ENCODE results near the gene KCNJ14.

KCNJ14 gene

GRCh38 chr19:48455171-48455907, at the start of gene KCNJ14:
TSS of gene KCNJ14 (plus strand) at chr19:48455574. CDS start at chr19:48461725, 6,151 bp downstream.
- DNase-seq (ENCODE audit: low read depth), result no peak
- H3K4me3 ChIP-seq (ENCODE audit: low read depth, low read length), result no peak within 1 kb of the TSS

GRCh38 chr19:48405850-48406249, 49.5 kb upstream of the KCNJ14 start:
- no peak overlapping the region for H3K4me3 ChIP-seq (ENCODE audit: low read depth, low read length)
- no peak for DNase-seq (ENCODE audit: low read depth)

DNA sequence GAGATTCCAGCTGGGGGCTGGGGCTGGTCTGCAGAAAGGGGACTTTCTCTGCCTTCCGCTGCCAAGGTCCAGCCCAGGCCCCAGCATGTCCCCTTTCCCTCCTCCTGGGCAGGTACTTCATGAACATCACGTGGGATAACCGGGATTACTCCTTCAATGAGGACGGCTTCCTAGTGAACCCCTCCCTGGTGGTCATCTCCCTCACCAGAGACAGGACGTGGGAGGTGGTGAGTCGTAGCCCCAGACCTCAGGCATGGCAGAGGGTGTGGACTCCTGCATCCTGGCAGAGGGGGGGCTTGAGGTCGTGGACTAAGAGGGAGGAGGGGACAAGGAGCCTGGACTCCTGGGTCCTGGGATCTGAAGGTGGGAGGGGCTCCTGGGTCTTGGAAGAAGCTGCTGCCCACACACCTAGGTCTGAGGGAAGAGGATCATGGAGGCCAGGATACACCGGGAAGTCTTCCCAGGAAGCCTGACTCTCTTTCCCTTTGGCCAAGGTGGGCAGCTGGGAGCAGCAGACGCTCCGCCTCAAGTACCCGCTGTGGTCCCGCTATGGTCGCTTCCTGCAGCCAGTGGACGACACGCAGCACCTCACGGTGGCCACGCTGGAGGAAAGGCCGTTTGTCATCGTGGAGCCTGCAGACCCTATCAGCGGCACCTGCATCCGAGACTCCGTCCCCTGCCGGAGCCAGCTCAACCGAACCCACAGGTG, 41.3 kb upstream of the KCNJ14 start:
- H3K4me3 ChIP-seq (ENCODE audit: low read depth, low read length), result no peak overlapping the region
- DNase-seq (ENCODE audit: low read depth), result no peak

DNA sequence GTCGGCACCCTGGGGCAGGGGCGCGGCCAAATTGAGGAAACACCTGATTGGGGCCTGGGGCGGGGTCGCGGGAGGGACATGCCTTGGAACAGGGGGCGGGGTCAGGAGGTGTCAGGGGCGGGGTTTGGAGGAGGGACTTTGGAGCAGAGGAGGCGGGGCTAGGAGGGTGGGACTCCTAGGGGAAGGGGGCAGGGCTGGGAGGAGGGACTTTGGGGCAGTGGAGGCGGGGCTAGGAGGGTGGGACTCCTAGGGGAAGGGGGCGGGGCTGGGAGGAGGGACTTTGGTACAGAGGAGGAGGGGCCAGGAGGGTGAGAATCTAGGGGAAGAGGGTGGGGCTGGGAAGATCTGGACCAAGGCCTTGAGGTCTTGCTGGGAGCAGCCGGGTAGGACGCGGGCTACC, 40.0 kb upstream of the KCNJ14 start:
- no peak for DNase-seq (ENCODE audit: low read depth)
- H3K4me3 ChIP-seq (ENCODE audit: low read depth, low read length), result peak overlapping the region; percentile 18

GRCh38 chr19:48415806-48416221, 39.6 kb upstream of the KCNJ14 start:
- no peak for DNase-seq (ENCODE audit: low read depth)
- peak overlapping the region; percentile 18 for H3K4me3 ChIP-seq (ENCODE audit: low read depth, low read length)

- no peak for DNase-seq (ENCODE audit: low read depth)
- H3K4me3 ChIP-seq (ENCODE audit: low read depth, low read length), result no peak overlapping the region
These were observed 38.0 kb upstream of the KCNJ14 start for GRCh38 chr19:48417421-48417820.

DNA sequence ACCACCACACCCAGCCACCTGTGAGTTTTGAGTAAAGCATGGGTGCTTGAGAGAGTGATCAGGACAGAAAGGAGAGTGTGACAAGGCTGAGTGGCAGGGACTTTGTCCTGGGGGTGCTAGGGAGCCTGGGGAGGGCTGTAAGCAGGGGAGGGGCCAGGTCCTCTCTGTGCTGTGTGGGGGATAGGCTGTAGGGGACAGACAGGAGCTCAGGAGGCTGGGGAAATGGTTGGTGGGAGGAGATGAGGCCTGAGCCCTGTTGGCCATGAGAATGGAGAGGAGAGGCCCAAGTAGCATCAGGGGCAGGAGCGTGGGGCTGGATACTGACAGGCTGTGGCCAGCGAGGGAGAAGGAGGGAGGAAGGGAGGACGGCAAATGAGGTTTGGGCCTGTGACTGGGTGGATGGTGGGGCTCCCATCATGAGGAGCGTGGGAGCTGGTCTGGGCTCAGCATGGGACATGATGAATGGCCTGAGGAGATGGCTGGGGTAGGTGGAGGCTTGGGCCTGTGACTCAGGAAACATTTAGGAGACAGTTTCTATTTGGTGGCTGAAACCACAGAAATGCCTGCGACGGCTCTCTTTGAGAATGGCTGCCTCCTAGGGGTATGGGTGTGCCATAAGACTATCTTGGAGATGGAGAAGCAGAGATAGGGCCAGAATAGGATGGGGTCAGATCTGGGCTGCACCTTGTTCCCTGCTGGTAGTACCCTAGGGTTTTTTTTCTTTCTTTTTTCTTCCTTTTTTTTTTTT, 36.9 kb upstream of the KCNJ14 start:
- no peak for DNase-seq (ENCODE audit: low read depth)
- H3K4me3 ChIP-seq (ENCODE audit: low read depth, low read length), result no peak overlapping the region

DNA sequence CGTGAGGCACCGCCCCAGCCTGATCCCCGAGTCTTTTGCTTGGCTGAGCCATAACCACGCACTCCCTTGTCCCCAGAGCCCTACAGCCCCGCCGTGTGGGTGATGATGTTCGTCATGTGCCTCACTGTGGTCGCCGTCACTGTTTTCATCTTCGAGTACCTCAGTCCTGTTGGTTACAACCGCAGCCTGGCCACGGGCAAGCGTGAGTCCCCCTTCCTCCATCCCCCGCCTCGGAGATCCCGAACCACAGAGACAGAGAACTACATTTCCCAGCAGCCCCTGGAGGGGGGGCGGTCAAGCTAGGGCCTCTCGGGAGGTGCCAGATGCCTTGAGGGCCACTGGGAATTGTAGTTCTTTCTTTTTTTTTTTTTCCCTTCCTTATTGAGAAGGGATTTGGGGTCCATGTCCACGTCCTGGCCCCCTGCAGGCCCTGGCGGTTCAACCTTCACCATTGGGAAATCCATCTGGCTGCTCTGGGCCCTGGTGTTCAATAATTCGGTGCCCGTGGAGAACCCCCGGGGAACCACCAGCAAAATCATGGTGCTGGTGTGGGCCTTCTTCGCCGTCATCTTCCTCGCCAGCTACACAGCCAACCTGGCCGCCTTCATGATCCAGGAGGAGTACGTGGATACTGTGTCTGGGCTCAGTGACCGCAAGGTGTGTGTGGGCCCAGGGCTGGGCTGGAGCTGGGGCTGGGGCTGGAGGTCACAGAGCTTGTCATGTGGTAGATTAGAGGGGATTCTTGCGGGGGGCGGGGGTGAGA, 36.0 kb upstream of the KCNJ14 start:
- H3K4me3 ChIP-seq (ENCODE audit: low read depth, low read length), result no peak overlapping the region
- DNase-seq (ENCODE audit: low read depth), result no peak

DNA sequence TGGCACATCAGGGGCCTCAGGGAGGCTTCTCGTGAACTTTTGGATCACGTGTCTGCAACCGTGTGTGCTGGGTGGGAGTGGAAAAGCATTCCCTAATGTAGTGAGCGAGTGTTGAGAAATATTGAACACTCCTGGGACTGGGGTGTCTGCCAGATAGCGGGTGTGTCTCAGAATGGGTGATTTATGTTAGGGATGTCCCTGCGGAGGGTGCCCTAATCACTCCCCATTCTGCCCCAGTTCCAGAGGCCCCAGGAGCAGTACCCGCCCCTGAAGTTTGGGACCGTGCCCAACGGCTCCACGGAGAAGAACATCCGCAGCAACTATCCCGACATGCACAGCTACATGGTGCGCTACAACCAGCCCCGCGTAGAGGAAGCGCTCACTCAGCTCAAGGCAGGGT, 33.8 kb upstream of the KCNJ14 start:
- DNase-seq (ENCODE audit: low read depth), result no peak
- H3K4me3 ChIP-seq (ENCODE audit: low read depth, low read length), result no peak overlapping the region

DNA sequence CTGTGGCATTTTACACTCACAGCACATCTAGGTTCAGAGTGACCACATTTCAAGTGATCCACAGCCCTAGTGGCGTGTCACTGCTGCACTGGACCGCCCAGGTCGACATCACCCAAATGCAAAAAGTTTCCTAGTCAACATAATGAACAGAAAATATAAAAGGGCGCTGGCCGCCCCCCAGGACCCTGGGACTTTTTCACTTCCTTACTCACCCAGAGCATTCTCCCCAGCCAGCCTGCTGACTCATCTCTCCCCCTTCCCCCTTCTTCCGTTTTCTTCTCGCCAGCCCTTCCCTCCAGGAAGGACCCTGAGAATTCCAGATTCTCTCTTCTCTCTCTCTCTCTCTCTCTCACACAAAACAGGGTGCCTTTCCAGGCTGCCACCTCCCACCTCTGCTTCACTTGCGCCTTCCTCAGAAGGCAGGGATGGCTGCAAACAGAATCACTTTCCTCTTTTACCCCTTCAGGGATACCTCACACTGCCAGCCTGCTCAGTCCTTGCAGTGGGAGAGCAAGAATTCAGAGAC, 30.6 kb upstream of the KCNJ14 start:
- H3K4me3 ChIP-seq (ENCODE audit: low read depth, low read length), result no peak overlapping the region
- no peak for DNase-seq (ENCODE audit: low read depth)

- DNase-seq (ENCODE audit: low read depth), result no peak
- H3K4me3 ChIP-seq (ENCODE audit: low read depth, low read length), result no peak overlapping the region
These were observed 26.7 kb upstream of the KCNJ14 start for GRCh38 chr19:48428670-48429069.

DNA sequence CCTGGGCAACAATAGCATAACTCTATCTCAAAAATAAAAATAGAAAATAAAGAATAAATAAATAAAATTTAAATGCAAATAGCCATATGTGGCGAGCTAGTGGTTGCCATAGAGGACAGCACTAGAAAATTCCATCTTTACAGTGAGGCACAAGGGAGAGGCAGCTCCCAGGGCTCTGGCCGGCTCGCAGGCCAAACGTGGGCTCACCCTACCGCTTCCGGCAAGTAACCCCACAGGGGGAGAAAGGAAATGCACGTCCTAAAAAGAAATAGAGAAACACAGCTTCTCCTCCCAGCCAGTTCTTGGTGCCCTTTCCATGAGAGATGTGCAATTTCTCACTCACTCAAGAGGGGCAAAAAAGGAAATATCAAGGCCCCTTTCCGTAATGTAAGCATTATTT, 22.0 kb upstream of the KCNJ14 start:
- DNase-seq (ENCODE audit: low read depth), result no peak

GRCh38 chr19:48436586-48436985, 18.8 kb upstream of the KCNJ14 start:
- DNase-seq (ENCODE audit: low read depth), result no peak
- H3K4me3 ChIP-seq (ENCODE audit: low read depth, low read length), result no peak overlapping the region

More for the DNA sequence above, 22.0 kb upstream of the KCNJ14 start:
- no peak overlapping the region for H3K4me3 ChIP-seq (ENCODE audit: low read depth, low read length)

DNA sequence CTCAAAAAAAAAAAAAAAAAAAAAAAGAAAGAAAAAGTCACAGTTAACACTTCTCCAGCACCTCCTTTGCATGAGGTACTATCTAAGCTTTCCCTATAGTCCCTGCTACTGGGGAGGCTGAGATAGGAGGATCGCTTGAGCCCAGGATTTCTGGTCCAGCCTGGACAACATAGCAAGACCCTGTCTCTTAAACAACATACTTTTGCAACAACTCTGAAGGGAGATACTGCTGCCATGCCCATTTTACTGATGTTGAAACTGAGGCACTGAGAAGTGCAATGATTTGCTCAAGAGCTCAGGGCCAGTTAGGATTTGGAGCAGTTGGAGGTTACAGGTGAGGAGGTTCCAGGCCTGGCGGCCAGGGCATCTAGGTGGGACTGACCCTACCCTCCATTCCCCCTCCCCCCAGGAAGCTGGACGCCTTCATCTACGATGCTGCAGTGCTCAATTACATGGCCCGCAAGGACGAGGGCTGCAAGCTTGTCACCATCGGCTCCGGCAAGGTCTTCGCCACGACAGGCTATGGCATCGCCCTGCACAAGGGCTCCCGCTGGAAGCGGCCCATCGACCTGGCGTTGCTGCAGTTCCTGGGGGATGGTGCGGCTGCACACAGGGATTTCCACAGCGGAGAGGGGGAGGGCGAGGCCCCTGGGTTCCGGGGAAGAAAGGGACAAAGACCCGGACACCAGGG, 13.9 kb upstream of the KCNJ14 start:
- no peak overlapping the region for H3K4me3 ChIP-seq (ENCODE audit: low read depth, low read length)
- DNase-seq (ENCODE audit: low read depth), result no peak

- DNase-seq (ENCODE audit: low read depth), result no peak
- H3K4me3 ChIP-seq (ENCODE audit: low read depth, low read length), result no peak overlapping the region
These were observed 13.0 kb upstream of the KCNJ14 start for GRCh38 chr19:48442116-48443035.

DNA sequence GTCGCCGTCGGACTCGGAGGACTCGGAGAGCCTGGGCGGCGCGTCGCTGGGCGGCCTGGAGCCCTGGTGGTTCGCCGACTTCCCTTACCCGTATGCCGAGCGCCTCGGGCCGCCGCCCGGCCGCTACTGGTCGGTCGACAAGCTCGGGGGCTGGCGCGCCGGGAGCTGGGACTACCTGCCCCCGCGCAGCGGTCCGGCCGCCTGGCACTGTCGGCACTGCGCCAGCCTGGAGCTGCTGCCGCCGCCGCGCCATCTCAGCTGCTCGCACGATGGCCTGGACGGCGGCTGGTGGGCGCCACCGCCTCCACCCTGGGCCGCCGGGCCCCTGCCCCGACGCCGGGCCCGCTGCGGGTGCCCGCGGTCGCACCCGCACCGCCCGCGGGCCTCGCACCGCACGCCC, 12.1 kb upstream of the KCNJ14 start:
- no peak for DNase-seq (ENCODE audit: low read depth)
- no peak overlapping the region for H3K4me3 ChIP-seq (ENCODE audit: low read depth, low read length)

- H3K4me3 ChIP-seq (ENCODE audit: low read depth, low read length), result no peak overlapping the region
- DNase-seq (ENCODE audit: low read depth), result no peak
These were observed 11.6 kb upstream of the KCNJ14 start for GRCh38 chr19:48443731-48444128.

All from skeletal muscle cell (primary cell).